Measurements from ENCODE around the gene MANF. TPM values are rescaled to one million over a fixed set of nuclear protein-coding genes. Genes with fewer than 3 reads are reported as not detected.

MANF gene
- total and polyA plus RNA-seq, 3 experiments from 2014 or later, result 64.5 to 204 (median 197) TPM

GRCh38 chr3:51392355-51393133, 7.5 kb downstream of the MANF start:
- Histone ChIP-seq H3K27me3 (ENCODE audit: insufficient read depth, low read length, poor library complexity, severe bottlenecking) (no peaks in the 10 kb centered on the region), H3K9me3 (ENCODE audit: low read length) (no peaks in the 10 kb centered on the region), H3K36me3 (ENCODE audit: insufficient read depth, low read length) (peaks cover 59% of the 10 kb centered on the region), H3K27ac (ENCODE audit: low read depth, low read length) (peak overlapping the region; percentile 61), H3K4me1 (ENCODE audit: insufficient read depth, low read length) (peaks cover 71% of the 10 kb centered on the region), H3K4me3 (ENCODE audit: low read length) (peak overlapping the region; percentile 42)
- ChIA-PET CTCF (interaction anchor here (1.9 kb wide), 1 partner anchor 109 kb away, joined by 8 read pairs; no protein-coding TSS in a partner anchor), POLR2A (interaction anchor here (1.1 to 4.0 kb wide), 2 partner anchors 24 to 107 kb away, joined by 3 to 40 read pairs; partner anchors contain the start of gene DCAF1)
- Mint-ChIP-seq H3K9me3 (no peaks in the 10 kb centered on the region), H3K27me3 (no peaks in the 10 kb centered on the region), H3K4me1 (peaks cover 55 to 83% (median 64%) of the 10 kb centered on the region in 3 donors), H3K4me3 (peak overlapping the region; percentile 59 to 91 (median 82)), H3K36me3 (peaks cover 17 to 75% (median 18%) of the 10 kb centered on the region in 3 donors), H3K27ac (peak overlapping the region; percentile 26 to 96 (median 78))
- DNase-seq, result peak in 1 of 5 donors; percentile 53

- Mint-ChIP-seq H3K4me1 (peaks cover 50 to 78% (median 58%) of the 10 kb centered on the region in 3 donors), H3K27ac (peak overlapping the region in 7 of 8 donors; percentile 10 to 95 (median 75)), H3K9me3 (no peaks in the 10 kb centered on the region), H3K27me3 (no peaks in the 10 kb centered on the region), H3K36me3 (peaks cover 14 to 73% (median 17%) of the 10 kb centered on the region in 3 donors), H3K4me3 (peak overlapping the region; percentile 23 to 82 (median 44))
- no peak overlapping the region for H3K27ac ChIP-seq (ENCODE audit: low read depth, low read length)
- ChIA-PET CTCF (interaction anchor here (1.9 kb wide), 1 partner anchor 108 kb away, joined by 8 read pairs; no protein-coding TSS in a partner anchor), POLR2A (no interaction called here)
- peaks cover 66% of the 10 kb centered on the region for H3K4me1 ChIP-seq (ENCODE audit: insufficient read depth, low read length)
- H3K36me3 ChIP-seq (ENCODE audit: insufficient read depth, low read length), result peaks cover 54% of the 10 kb centered on the region
- no peaks in the 10 kb centered on the region for H3K27me3 ChIP-seq (ENCODE audit: insufficient read depth, low read length, poor library complexity, severe bottlenecking)
- no peak overlapping the region for H3K4me3 ChIP-seq (ENCODE audit: low read length)
- no peaks in the 10 kb centered on the region for H3K9me3 ChIP-seq (ENCODE audit: low read length)
- DNase-seq, result no peak
Observed at GRCh38 chr3:51393134-51393495, 8.0 kb downstream of the MANF start.

DNA sequence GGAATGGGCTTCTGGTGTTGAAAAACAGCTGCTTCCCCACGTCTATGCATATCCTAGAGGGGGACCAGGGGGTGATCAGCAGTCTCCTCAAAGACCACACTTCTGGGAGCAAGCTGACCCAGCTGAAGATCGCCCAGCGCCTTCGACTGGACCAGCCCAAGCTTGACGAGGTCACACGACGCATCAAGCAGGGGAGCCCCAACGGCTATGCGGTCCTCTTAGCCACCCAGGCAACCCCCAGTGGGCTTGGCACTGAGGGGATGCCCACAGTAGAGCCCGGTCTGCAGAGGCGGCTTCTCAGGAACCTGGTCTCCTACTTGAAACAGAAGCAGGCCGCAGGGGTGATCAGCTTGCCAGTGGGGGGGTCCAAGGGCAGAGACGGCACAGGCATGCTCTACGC, 8.5 kb downstream of the MANF start:
- no peak for DNase-seq
- CTCF ChIA-PET, result interaction anchor here (0.7 to 1.9 kb wide), 2 partner anchors 23 to 108 kb away, joined by 3 to 8 read pairs; no protein-coding TSS in a partner anchor
- peaks cover 66% of the 10 kb centered on the region for H3K4me1 ChIP-seq (ENCODE audit: insufficient read depth, low read length)
- no peak overlapping the region for H3K27ac ChIP-seq (ENCODE audit: low read depth, low read length)
- peak overlapping the region in 5 of 7 donors; percentile 25 to 85 (median 51) for H3K4me3 Mint-ChIP-seq
- peaks cover 14 to 72% (median 18%) of the 10 kb centered on the region in 3 donors for H3K36me3 Mint-ChIP-seq
- H3K4me1 Mint-ChIP-seq, result peaks cover 48 to 77% (median 58%) of the 10 kb centered on the region in 3 donors
- no peaks in the 10 kb centered on the region for H3K27me3 Mint-ChIP-seq
- no peaks in the 10 kb centered on the region for H3K9me3 ChIP-seq (ENCODE audit: low read length)
- no peak overlapping the region for H3K4me3 ChIP-seq (ENCODE audit: low read length)
- peak overlapping the region in 7 of 8 donors; percentile 19 to 95 (median 56) for H3K27ac Mint-ChIP-seq
- H3K27me3 ChIP-seq (ENCODE audit: insufficient read depth, low read length, poor library complexity, severe bottlenecking), result no peaks in the 10 kb centered on the region
- POLR2A ChIA-PET, result no interaction called here
- no peaks in the 10 kb centered on the region for H3K9me3 Mint-ChIP-seq
- H3K36me3 ChIP-seq (ENCODE audit: insufficient read depth, low read length), result peaks cover 53% of the 10 kb centered on the region

DNA sequence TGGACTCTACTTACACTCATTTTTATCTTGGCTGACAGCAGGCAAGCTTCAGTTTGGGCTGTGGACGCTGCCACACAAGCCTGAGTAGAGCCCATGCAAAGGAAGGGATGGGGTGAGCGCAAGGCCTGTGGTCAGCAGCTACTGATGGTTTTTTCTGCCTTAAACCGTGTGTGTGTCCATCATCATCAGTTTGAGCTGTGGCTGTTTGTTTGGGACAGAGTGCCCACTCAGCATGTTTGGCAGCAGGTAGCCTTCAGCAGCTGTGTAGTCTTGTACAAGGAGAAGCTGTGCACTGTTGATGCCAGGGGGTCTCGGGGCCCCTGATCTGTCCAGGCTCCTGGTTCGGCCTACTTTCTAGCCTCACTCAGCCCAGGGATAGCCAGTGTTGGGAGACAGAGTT, 9.4 kb downstream of the MANF start:
- no peak for DNase-seq
- Histone ChIP-seq H3K4me3 (ENCODE audit: low read length) (no peak overlapping the region), H3K36me3 (ENCODE audit: insufficient read depth, low read length) (peaks cover 51% of the 10 kb centered on the region), H3K27me3 (ENCODE audit: insufficient read depth, low read length, poor library complexity, severe bottlenecking) (no peaks in the 10 kb centered on the region), H3K9me3 (ENCODE audit: low read length) (no peaks in the 10 kb centered on the region), H3K4me1 (ENCODE audit: insufficient read depth, low read length) (peaks cover 58% of the 10 kb centered on the region), H3K27ac (ENCODE audit: low read depth, low read length) (no peak overlapping the region)
- no peaks in the 10 kb centered on the region for H3K27me3 Mint-ChIP-seq
- peaks cover 42 to 70% (median 48%) of the 10 kb centered on the region in 3 donors for H3K4me1 Mint-ChIP-seq
- H3K9me3 Mint-ChIP-seq, result no peaks in the 10 kb centered on the region
- H3K36me3 Mint-ChIP-seq, result peaks cover 9 to 73% (median 15%) of the 10 kb centered on the region in 3 donors
- H3K4me3 Mint-ChIP-seq, result peak overlapping the region in 6 of 7 donors; percentile 21 to 85 (median 40)
- CTCF ChIA-PET, result interaction anchor here (0.7 to 1.5 kb wide), 2 partner anchors 13 to 22 kb away, joined by 3 read pairs; no protein-coding TSS in a partner anchor
- H3K27ac Mint-ChIP-seq, result peak overlapping the region in 7 of 8 donors; percentile 21 to 95 (median 73)
- POLR2A ChIA-PET, result no interaction called here

DNA sequence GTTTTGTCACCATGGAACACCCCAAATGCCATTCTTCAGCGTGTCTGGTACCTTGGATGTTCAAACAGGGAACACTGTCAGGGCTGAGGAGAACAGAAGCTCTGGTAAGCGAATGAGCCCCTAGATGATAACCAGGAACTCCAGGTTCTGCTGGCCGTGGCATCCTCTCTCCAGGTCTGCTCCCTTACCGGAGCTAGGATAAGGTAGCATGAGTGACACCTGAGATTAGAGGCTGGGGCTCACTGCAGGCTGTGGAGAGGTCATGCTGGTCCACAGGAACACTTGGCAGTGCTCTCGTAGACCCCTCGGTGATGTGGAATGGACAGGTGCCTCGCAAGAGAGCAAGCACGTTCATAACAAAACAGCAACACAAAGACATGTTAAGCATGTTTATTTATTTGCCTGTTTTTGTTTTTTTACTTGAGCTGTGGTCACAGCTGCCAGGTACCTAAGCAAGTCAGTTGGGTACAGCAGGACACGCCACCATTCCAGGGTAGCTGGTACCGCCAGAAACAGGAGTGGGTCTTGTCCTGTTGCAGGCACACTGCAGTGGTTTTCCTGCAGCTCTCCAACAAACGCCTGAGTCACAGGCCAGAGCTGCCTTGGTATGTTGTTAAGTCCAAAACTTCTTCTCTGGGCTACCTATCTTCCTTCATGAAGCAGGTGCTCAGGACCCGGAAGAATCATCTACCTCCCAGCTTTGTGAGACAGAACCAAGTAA, 10.6 kb downstream of the MANF start:
- no peak for DNase-seq
- peaks cover 38 to 59% (median 42%) of the 10 kb centered on the region in 3 donors for H3K4me1 Mint-ChIP-seq
- Histone ChIP-seq H3K36me3 (ENCODE audit: insufficient read depth, low read length) (peaks cover 56% of the 10 kb centered on the region), H3K9me3 (ENCODE audit: low read length) (no peaks in the 10 kb centered on the region), H3K27ac (ENCODE audit: low read depth, low read length) (no peak overlapping the region), H3K4me1 (ENCODE audit: insufficient read depth, low read length) (peaks cover 46% of the 10 kb centered on the region), H3K4me3 (ENCODE audit: low read length) (no peak overlapping the region), H3K27me3 (ENCODE audit: insufficient read depth, low read length, poor library complexity, severe bottlenecking) (no peaks in the 10 kb centered on the region)
- H3K36me3 Mint-ChIP-seq, result peaks cover 9 to 80% (median 18%) of the 10 kb centered on the region in 3 donors
- CTCF ChIA-PET, result interaction anchor here (1.5 kb wide), 1 partner anchor 12 kb away, joined by 3 read pairs; no protein-coding TSS in a partner anchor
- H3K4me3 Mint-ChIP-seq, result peak overlapping the region in 1 of 7 donors; percentile 7
- POLR2A ChIA-PET, result interaction anchor here (0.5 kb wide), 1 partner anchor 10 kb away, joined by 9 read pairs; no protein-coding TSS in a partner anchor
- H3K27ac Mint-ChIP-seq, result peak overlapping the region; percentile 39 to 95 (median 72)
- no peaks in the 10 kb centered on the region for H3K27me3 Mint-ChIP-seq
- H3K9me3 Mint-ChIP-seq, result no peaks in the 10 kb centered on the region

DNA sequence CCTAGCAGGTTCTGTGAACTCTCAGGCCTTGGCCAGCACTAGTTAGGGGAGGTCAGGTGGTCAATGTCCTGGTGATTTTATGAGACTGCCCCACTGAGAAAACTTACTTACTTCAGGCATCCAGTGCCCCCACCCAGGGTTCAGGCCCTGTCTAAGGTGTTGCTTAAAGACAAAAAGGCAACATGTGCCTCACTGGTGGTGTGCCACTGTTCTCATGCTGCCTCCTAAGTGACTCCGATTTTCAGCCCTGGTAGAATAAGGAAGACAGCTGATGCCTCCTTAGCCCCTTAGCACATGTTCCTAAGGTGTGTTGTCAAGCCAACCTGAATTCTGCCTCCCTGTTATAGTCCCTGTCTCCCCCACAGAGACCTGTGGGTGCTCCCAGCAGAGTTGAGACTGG, 11.3 kb downstream of the MANF start:
- peaks cover 44% of the 10 kb centered on the region for H3K4me1 ChIP-seq (ENCODE audit: insufficient read depth, low read length)
- peaks cover 56% of the 10 kb centered on the region for H3K36me3 ChIP-seq (ENCODE audit: insufficient read depth, low read length)
- ChIA-PET CTCF (no interaction called here), POLR2A (interaction anchor here (0.5 to 0.7 kb wide), 2 partner anchors 10 kb away, joined by 4 to 9 read pairs; no protein-coding TSS in a partner anchor)
- no peaks in the 10 kb centered on the region for H3K27me3 Mint-ChIP-seq
- H3K4me3 ChIP-seq (ENCODE audit: low read length), result no peak overlapping the region
- DNase-seq, result no peak
- H3K4me1 Mint-ChIP-seq, result peaks cover 35 to 55% (median 39%) of the 10 kb centered on the region in 3 donors
- peaks cover 9 to 85% (median 18%) of the 10 kb centered on the region in 3 donors for H3K36me3 Mint-ChIP-seq
- H3K9me3 Mint-ChIP-seq, result no peaks in the 10 kb centered on the region
- H3K27me3 ChIP-seq (ENCODE audit: insufficient read depth, low read length, poor library complexity, severe bottlenecking), result no peaks in the 10 kb centered on the region
- peak overlapping the region in 7 of 8 donors; percentile 39 to 95 (median 64) for H3K27ac Mint-ChIP-seq
- no peaks in the 10 kb centered on the region for H3K9me3 ChIP-seq (ENCODE audit: low read length)
- H3K27ac ChIP-seq (ENCODE audit: low read depth, low read length), result no peak overlapping the region
- peak overlapping the region in 1 of 7 donors; percentile 7 for H3K4me3 Mint-ChIP-seq

DNA sequence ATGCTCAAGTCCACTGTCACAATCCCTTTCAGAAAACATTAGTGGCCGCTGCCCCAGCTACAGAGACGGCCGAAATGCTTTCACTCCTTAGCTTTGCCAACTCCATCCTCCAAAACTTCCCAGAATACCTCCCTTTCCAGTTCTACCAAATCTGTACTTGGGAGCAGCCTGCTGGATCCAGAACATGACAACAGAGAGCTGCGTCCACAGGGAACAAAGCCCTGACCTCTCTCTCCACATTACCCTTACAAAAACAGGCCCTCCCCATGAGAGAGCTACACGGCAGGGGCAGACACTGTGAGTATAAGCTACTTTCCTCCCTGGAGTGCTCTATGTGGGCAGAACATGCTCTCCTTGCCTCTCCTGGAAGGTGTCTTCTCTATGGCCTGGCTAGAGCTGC, 12.3 kb downstream of the MANF start:
- H3K4me1 ChIP-seq (ENCODE audit: insufficient read depth, low read length), result peaks cover 40% of the 10 kb centered on the region
- no peaks in the 10 kb centered on the region for H3K9me3 Mint-ChIP-seq
- H3K36me3 Mint-ChIP-seq, result peaks cover 9 to 90% (median 22%) of the 10 kb centered on the region in 3 donors

More for the DNA sequence above, 12.3 kb downstream of the MANF start:
- H3K27me3 ChIP-seq (ENCODE audit: insufficient read depth, low read length, poor library complexity, severe bottlenecking), result no peaks in the 10 kb centered on the region
- no peak overlapping the region for H3K4me3 ChIP-seq (ENCODE audit: low read length)
- H3K4me1 Mint-ChIP-seq, result peaks cover 34 to 49% (median 39%) of the 10 kb centered on the region in 3 donors
- H3K9me3 ChIP-seq (ENCODE audit: low read length), result no peaks in the 10 kb centered on the region
- DNase-seq, result no peak
- H3K36me3 ChIP-seq (ENCODE audit: insufficient read depth, low read length), result peaks cover 54% of the 10 kb centered on the region
- H3K4me3 Mint-ChIP-seq, result peak overlapping the region in 1 of 7 donors; percentile 50
- no peak overlapping the region for H3K27ac ChIP-seq (ENCODE audit: low read depth, low read length)
- POLR2A ChIA-PET, result no interaction called here
- no peaks in the 10 kb centered on the region for H3K27me3 Mint-ChIP-seq
- CTCF ChIA-PET, result no interaction called here
- H3K27ac Mint-ChIP-seq, result peak overlapping the region in 3 of 8 donors; percentile 54 to 95 (median 64)

Measured in CD8-positive, alpha-beta memory T cell (primary cell).